ENCODE results near the gene STK39.

STK39 gene

DNA sequence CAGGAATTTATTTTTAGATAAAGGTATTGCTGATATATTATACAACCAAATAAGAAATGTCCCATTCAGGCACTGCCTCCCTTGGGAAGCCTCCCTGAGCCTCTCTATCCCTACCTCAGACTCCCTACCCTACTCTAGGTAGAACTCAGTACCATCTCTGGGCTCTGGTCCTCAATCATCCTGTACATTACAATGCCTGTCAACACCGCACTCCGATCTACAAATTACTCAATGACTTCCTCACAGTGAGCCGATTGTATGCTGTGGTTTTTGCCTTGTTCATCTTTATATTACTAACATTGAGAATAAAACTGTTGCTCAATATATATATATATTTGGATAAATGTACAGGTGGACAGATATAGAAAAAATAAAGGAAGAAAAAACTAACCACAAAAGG, 207.5 kb downstream of the STK39 start:
- Histone ChIP-seq H3K4me3 (ENCODE audit: insufficient read depth, low read depth, low read length) (no peak overlapping the region), H3K27me3 (ENCODE audit: control insufficient read depth, insufficient read depth, low read length, poor library complexity, severe bottlenecking) (no peaks in the 10 kb centered on the region), H3K36me3 (ENCODE audit: control insufficient read depth, insufficient read depth, low read length) (no peaks in the 10 kb centered on the region), H3K4me1 (ENCODE audit: control insufficient read depth, insufficient read depth, low read length) (peaks cover 8% of the 10 kb centered on the region), H3K27ac (ENCODE audit: insufficient read depth, low read depth, low read length, poor library complexity, severe bottlenecking) (no peak overlapping the region), H3K9me3 (ENCODE audit: control insufficient read depth, low read length) (no peaks in the 10 kb centered on the region)
- 96 to 97% methylated on average over 2 to 3 of the region's 3 CpGs for WGBS, 2 experiments

DNA sequence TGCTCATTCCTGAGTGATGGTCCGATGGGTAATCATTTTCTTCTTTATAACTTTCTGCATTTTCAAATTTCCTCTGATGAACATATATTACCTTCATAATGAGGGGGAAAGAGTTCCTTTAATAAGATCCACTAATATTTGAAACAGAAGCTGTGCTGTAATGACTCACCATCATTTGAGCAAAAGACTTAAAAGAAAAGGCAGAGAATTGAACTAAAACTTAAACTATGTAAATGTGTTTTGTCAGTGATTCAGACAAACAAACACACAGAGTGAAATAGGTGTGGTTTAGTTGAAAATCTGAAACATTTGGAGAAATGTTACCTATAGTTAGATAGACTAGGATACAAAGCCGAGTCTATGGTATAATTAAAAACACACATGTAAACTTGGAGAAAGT, 209.6 kb downstream of the STK39 start:
- H3K27me3 ChIP-seq (ENCODE audit: control insufficient read depth, insufficient read depth, low read length, poor library complexity, severe bottlenecking): no peaks in the 10 kb centered on the region
- H3K4me1 ChIP-seq (ENCODE audit: control insufficient read depth, insufficient read depth, low read length): no peaks in the 10 kb centered on the region
- H3K4me3 ChIP-seq (ENCODE audit: insufficient read depth, low read depth, low read length): no peak overlapping the region
- H3K27ac ChIP-seq (ENCODE audit: insufficient read depth, low read depth, low read length, poor library complexity, severe bottlenecking): no peak overlapping the region
- no peaks in the 10 kb centered on the region for H3K36me3 ChIP-seq (ENCODE audit: control insufficient read depth, insufficient read depth, low read length)
- no peaks in the 10 kb centered on the region for H3K9me3 ChIP-seq (ENCODE audit: control insufficient read depth, low read length)
- 94 to 100% methylated on average over 1 of the region's 2 CpGs for WGBS, 2 experiments

DNA sequence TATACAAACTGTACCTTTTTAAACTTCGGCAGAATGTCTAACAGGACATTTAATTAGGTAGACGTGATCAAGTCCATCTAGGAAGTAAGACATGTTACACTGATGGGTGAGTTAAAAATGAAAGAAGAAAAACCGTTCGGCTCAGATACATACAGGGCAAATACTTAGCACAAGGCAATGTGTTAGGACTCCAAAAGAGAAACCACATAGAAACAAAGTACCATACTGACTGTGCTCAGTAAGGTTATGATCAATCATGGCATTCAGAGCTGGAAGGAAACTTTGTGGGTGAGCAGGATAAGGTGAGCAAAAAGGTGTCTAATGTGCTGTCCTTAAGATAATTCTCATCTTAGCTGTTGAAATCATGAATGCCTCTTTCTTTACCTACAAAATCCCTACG, 211.9 kb downstream of the STK39 start:
- Histone ChIP-seq H3K36me3 (ENCODE audit: control insufficient read depth, insufficient read depth, low read length) (no peaks in the 10 kb centered on the region), H3K4me3 (ENCODE audit: insufficient read depth, low read depth, low read length) (no peak overlapping the region)
- 91 to 93% methylated on average over 5 of the region's 5 CpGs for WGBS, 2 experiments

DNA sequence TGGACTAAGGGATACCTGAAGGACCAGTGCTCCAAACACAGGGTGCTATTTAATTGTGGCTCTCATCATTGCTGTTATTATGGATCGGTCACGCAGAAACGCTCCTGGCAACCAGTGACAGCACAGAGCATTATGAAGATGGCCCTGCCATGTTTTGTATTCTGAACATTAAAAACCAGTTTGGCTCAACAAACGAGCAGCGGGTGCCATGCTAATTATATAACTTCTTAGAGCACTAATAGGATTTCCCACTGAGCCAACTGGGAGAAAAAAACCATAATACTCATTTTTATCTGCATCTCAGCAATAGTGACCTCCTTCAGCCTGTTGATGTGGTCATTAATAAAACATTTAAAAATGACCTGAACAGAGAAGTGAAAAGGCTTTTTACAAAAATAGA, 212.8 kb downstream of the STK39 start:
- no peak overlapping the region for H3K4me3 ChIP-seq (ENCODE audit: insufficient read depth, low read depth, low read length)
- 93 to 95% methylated on average over 5 of the region's 5 CpGs for WGBS, 2 experiments
- H3K27me3 ChIP-seq (ENCODE audit: control insufficient read depth, insufficient read depth, low read length, poor library complexity, severe bottlenecking): no peaks in the 10 kb centered on the region

More for the DNA sequence above, 211.9 kb downstream of the STK39 start:
- H3K9me3 ChIP-seq (ENCODE audit: control insufficient read depth, low read length): no peaks in the 10 kb centered on the region
- no peaks in the 10 kb centered on the region for H3K4me1 ChIP-seq (ENCODE audit: control insufficient read depth, insufficient read depth, low read length)
- H3K27me3 ChIP-seq (ENCODE audit: control insufficient read depth, insufficient read depth, low read length, poor library complexity, severe bottlenecking): no peaks in the 10 kb centered on the region
- no peak overlapping the region for H3K27ac ChIP-seq (ENCODE audit: insufficient read depth, low read depth, low read length, poor library complexity, severe bottlenecking)

DNA sequence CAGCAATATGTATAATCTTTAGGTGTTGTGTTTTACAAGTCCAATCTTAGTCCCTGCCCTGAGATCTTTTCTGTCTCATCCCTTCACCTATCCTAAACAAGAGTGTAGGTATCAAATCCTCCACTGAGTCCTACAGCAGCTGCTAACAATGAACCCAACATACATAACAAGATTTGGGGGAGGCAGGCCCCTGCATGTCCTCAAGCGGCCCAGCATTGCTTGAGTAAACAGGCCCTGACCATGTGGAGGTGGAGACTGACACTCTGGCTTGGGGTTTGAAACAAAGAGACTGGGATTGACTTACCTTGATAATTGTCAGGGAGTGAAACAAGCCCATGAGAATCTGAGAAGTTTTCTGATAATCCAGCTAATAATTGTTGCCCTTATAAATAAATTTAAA, 213.4 kb downstream of the STK39 start:
- Histone ChIP-seq H3K4me1 (ENCODE audit: control insufficient read depth, insufficient read depth, low read length) (no peaks in the 10 kb centered on the region), H3K27ac (ENCODE audit: insufficient read depth, low read depth, low read length, poor library complexity, severe bottlenecking) (no peak overlapping the region), H3K36me3 (ENCODE audit: control insufficient read depth, insufficient read depth, low read length) (no peaks in the 10 kb centered on the region), H3K27me3 (ENCODE audit: control insufficient read depth, insufficient read depth, low read length, poor library complexity, severe bottlenecking) (no peaks in the 10 kb centered on the region), H3K9me3 (ENCODE audit: control insufficient read depth, low read length) (no peaks in the 10 kb centered on the region), H3K4me3 (ENCODE audit: insufficient read depth, low read depth, low read length) (no peak overlapping the region)
- 81 to 84% methylated on average over 1 of the region's 1 CpG for WGBS, 2 experiments

More for the DNA sequence above, 212.8 kb downstream of the STK39 start:
- Histone ChIP-seq H3K9me3 (ENCODE audit: control insufficient read depth, low read length) (no peaks in the 10 kb centered on the region), H3K4me1 (ENCODE audit: control insufficient read depth, insufficient read depth, low read length) (no peaks in the 10 kb centered on the region), H3K36me3 (ENCODE audit: control insufficient read depth, insufficient read depth, low read length) (no peaks in the 10 kb centered on the region), H3K27ac (ENCODE audit: insufficient read depth, low read depth, low read length, poor library complexity, severe bottlenecking) (no peak overlapping the region)

DNA sequence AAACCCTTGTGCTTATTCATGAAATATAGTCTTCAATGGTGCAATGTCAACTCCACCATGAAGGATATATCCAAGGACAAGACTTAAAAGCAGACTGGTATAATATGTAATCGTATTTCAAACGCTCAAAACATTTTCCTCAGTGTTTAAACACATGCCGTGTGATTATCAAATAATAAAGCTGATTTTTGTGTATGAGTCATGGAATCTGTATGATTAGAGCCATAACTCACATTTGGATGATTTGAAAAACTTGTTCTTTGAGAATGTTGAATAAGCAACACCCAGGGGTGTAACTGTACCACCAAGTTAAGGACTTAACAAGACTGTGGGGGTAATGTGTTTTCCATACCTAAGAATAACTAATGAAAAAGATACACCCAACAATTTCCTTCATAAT, 215.3 kb downstream of the STK39 start:
- H3K27ac ChIP-seq (ENCODE audit: insufficient read depth, low read depth, low read length, poor library complexity, severe bottlenecking): no peak overlapping the region
- no peak overlapping the region for H3K4me3 ChIP-seq (ENCODE audit: insufficient read depth, low read depth, low read length)
- 94 to 96% methylated on average over 3 of the region's 3 CpGs for WGBS, 2 experiments
- no peaks in the 10 kb centered on the region for H3K27me3 ChIP-seq (ENCODE audit: control insufficient read depth, insufficient read depth, low read length, poor library complexity, severe bottlenecking)
- no peaks in the 10 kb centered on the region for H3K9me3 ChIP-seq (ENCODE audit: control insufficient read depth, low read length)
- no peaks in the 10 kb centered on the region for H3K36me3 ChIP-seq (ENCODE audit: control insufficient read depth, insufficient read depth, low read length)
- no peaks in the 10 kb centered on the region for H3K4me1 ChIP-seq (ENCODE audit: control insufficient read depth, insufficient read depth, low read length)

DNA sequence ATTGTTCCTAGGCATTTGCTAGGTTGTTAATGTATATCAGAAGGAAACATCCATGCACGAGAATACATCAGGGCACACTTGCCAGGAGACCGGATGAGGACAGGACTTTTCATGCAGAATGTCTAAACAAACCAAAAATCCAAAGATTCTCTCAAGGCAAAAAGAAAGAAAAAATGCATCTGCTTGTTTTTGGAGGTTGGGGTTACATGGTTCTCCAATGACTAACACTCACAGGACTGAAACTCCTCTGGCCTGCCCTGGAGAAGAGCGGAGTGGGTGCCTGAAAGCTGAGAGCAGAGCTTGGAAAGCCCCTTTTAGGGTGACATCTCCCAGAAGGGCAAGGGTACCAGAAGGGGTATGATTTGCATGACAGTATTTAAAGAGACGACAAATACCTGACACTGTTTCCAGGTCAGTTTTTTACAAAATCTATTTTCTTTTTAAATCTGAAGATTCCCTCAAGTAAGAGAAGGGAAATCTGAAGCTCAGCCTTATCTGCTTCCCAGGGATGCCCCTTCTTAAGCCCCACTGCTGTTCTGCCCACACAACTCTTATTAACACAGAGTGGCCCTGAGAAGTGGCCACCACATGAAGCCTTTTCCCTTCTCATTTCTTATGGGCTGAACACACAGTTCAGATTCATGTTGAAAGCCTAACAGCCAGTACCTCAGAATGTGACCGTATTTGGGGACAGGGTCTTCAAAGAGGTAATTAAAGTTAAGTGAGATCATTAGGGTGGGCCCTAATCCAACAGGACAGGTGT, 216.4 kb downstream of the STK39 start:
- Histone ChIP-seq H3K4me3 (ENCODE audit: insufficient read depth, low read depth, low read length) (no peak overlapping the region), H3K27me3 (ENCODE audit: control insufficient read depth, insufficient read depth, low read length, poor library complexity, severe bottlenecking) (no peaks in the 10 kb centered on the region), H3K4me1 (ENCODE audit: control insufficient read depth, insufficient read depth, low read length) (no peaks in the 10 kb centered on the region), H3K36me3 (ENCODE audit: control insufficient read depth, insufficient read depth, low read length) (no peaks in the 10 kb centered on the region), H3K27ac (ENCODE audit: insufficient read depth, low read depth, low read length, poor library complexity, severe bottlenecking) (no peak overlapping the region), H3K9me3 (ENCODE audit: control insufficient read depth, low read length) (no peaks in the 10 kb centered on the region)
- 92 to 99% methylated on average over 5 of the region's 5 CpGs for WGBS, 2 experiments

DNA sequence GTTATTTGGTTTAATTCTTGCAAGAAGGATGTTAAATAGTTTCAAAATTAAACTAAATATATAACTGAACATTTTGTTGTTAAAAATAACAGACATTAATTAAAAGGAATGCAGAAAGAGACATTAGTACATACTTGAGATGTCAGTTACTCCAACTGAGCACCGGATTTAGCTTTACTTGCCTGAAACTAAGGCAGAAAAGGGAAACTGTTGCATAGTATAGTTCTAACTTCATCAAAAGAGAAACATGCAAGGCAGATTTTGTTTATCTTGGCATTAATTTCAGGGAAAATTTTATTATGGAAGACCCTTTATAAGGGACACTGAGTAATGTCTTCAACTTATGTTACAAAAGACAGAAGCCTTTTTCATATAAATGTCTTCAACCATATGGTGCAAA, 218.3 kb downstream of the STK39 start:
- H3K4me1 ChIP-seq (ENCODE audit: control insufficient read depth, insufficient read depth, low read length): no peaks in the 10 kb centered on the region
- H3K27ac ChIP-seq (ENCODE audit: insufficient read depth, low read depth, low read length, poor library complexity, severe bottlenecking): no peak overlapping the region
- H3K4me3 ChIP-seq (ENCODE audit: insufficient read depth, low read depth, low read length): no peak overlapping the region
- H3K27me3 ChIP-seq (ENCODE audit: control insufficient read depth, insufficient read depth, low read length, poor library complexity, severe bottlenecking): no peaks in the 10 kb centered on the region
- no peaks in the 10 kb centered on the region for H3K9me3 ChIP-seq (ENCODE audit: control insufficient read depth, low read length)
- 100% methylated on average over 1 of the region's 1 CpG for WGBS, 2 experiments
- H3K36me3 ChIP-seq (ENCODE audit: control insufficient read depth, insufficient read depth, low read length): no peaks in the 10 kb centered on the region

DNA sequence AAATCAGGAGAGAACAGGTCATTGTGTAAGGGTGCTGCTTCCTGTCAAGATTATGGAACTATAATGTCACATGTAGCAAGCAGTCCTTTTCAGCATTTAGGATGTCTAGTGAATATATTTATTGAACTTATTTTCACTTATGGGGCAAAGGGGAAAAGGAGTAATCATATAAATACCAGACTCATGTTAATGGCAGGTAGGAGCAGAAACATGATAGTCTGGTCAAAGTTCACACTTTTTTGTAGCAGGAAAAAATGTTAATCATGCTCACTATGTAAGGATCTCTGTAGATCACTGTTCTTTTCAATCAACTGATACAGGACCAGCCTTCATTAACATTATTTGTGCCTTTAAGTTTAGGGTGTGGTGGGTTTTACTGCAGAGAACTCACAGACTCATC, 219.0 kb downstream of the STK39 start:
- Histone ChIP-seq H3K36me3 (ENCODE audit: control insufficient read depth, insufficient read depth, low read length) (no peaks in the 10 kb centered on the region), H3K9me3 (ENCODE audit: control insufficient read depth, low read length) (no peaks in the 10 kb centered on the region), H3K27ac (ENCODE audit: insufficient read depth, low read depth, low read length, poor library complexity, severe bottlenecking) (no peak overlapping the region), H3K27me3 (ENCODE audit: control insufficient read depth, insufficient read depth, low read length, poor library complexity, severe bottlenecking) (no peaks in the 10 kb centered on the region), H3K4me3 (ENCODE audit: insufficient read depth, low read depth, low read length) (no peak overlapping the region), H3K4me1 (ENCODE audit: control insufficient read depth, insufficient read depth, low read length) (no peaks in the 10 kb centered on the region)

DNA sequence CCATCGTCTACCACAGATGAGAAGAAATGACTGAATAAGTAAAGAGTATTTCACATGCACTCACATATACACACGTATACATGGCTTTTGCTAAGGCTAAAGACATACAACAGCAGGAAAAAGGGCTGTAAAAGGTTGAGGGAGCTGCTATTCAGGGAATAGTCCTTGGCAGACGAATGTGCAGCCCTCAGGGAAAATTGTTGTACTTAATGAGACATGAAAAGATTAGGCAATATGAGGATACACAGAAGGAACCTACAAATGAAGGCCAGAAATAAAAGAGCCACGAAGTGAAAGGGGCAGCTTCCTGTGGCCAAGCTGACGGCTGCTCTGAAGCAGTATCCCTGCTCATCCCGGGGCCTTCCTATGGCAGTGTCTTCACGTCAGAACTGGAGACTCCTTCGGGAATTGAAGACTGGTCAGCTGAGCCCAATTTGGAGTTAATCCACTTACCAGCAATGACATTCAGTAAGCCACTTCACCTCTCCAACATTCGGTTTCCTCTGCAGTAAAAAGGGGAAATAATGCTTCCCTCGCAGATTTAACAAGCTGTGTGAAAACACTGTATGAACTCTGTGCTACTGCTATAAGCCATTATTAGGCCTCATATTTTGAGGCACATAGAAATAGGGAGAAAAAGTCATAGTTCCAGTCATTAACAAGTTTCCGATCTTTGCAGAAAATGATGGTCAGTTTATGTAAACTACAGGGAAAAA, 221.8 kb downstream of the STK39 start:
- Histone ChIP-seq H3K27ac (ENCODE audit: insufficient read depth, low read depth, low read length, poor library complexity, severe bottlenecking) (no peak overlapping the region), H3K9me3 (ENCODE audit: control insufficient read depth, low read length) (no peaks in the 10 kb centered on the region), H3K4me1 (ENCODE audit: control insufficient read depth, insufficient read depth, low read length) (no peaks in the 10 kb centered on the region), H3K4me3 (ENCODE audit: insufficient read depth, low read depth, low read length) (no peak overlapping the region), H3K27me3 (ENCODE audit: control insufficient read depth, insufficient read depth, low read length, poor library complexity, severe bottlenecking) (no peaks in the 10 kb centered on the region), H3K36me3 (ENCODE audit: control insufficient read depth, insufficient read depth, low read length) (no peaks in the 10 kb centered on the region)
- 92 to 94% methylated on average over 10 to 11 of the region's 11 CpGs for WGBS, 2 experiments

Measured in ectodermal cell (in vitro differentiated cells).